ENCODE measurements around the gene ZNF213.

DNA sequence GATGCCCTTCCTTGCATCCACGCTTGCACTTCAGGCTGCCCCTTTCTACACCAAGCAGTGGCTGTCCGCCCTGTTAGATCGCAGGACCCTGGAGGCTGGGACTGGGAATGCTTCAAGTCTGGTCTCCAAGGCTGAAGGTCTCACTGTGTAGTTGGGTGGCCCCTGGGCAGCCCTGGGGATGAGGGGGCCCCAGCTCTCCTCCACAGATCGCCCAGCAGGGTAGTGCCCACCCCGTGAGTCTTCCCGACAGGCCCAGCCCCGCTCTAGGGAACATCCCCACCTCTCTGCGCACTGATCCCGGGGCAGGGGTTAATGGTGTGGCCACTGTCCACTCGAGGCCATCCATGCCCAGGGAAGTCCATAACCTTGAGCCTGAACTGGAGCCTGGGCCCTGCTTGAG lies 10.3 kb downstream of the ZNF213 start:
- TF ChIP-seq, protein P1, sequence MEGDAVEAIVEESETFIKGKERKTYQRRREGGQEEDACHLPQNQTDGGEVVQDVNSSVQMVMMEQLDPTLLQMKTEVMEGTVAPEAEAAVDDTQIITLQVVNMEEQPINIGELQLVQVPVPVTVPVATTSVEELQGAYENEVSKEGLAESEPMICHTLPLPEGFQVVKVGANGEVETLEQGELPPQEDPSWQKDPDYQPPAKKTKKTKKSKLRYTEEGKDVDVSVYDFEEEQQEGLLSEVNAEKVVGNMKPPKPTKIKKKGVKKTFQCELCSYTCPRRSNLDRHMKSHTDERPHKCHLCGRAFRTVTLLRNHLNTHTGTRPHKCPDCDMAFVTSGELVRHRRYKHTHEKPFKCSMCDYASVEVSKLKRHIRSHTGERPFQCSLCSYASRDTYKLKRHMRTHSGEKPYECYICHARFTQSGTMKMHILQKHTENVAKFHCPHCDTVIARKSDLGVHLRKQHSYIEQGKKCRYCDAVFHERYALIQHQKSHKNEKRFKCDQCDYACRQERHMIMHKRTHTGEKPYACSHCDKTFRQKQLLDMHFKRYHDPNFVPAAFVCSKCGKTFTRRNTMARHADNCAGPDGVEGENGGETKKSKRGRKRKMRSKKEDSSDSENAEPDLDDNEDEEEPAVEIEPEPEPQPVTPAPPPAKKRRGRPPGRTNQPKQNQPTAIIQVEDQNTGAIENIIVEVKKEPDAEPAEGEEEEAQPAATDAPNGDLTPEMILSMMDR (IDR thresholded peaks at IDR 0.05): no peak
- TF ChIP-seq POLR2A (IDR thresholded peaks at IDR 0.05): no peak
